ENCODE data around the gene TTLL12. TPM values are rescaled to one million over a fixed set of nuclear protein-coding genes. Genes with fewer than 3 reads are reported as not detected.

Gene TTLL12
- total RNA-seq, 2 experiments from 2014 or later: 66.5 to 71.5 TPM

- Histone ChIP-seq H3K4me3 (ENCODE audit: low read depth, low read length, poor library complexity, severe bottlenecking) (no peak overlapping the region), H3K79me2 (ENCODE audit: insufficient read depth, low read depth, low read length) (no peaks in the 10 kb centered on the region), H3K27ac (ENCODE audit: low read depth, low read length, poor library complexity, severe bottlenecking) (no peak overlapping the region), H3K9me2 (ENCODE audit: insufficient read depth, low read length) (no peaks in the 10 kb centered on the region), H2AFZ (ENCODE audit: low read length) (no peak overlapping the region), H3K9me3 (ENCODE audit: low read length) (no peaks in the 10 kb centered on the region), H3K4me2 (ENCODE audit: low read length) (no peak overlapping the region), H3K36me3 (ENCODE audit: insufficient read depth, low read length) (peaks cover 38% of the 10 kb centered on the region), H4K20me1 (ENCODE audit: insufficient read depth, low read length) (no peaks in the 10 kb centered on the region), H3K4me1 (ENCODE audit: insufficient read depth, low read length, poor library complexity, severe bottlenecking) (no peaks in the 10 kb centered on the region)
- BruUV-seq (replicated peaks): no TSS peak
- ChIA-PET POLR2A (no interaction called here), CTCF (ENCODE audit: unreplicated experiment) (no interaction called here)
- DNase-seq (ENCODE audit: low spot score): no peak
- intact Hi-C loops (cut with micrococcal nuclease; ENCODE audit: unreplicated experiment): no loop called here
- TF ChIP-seq, protein P1, sequence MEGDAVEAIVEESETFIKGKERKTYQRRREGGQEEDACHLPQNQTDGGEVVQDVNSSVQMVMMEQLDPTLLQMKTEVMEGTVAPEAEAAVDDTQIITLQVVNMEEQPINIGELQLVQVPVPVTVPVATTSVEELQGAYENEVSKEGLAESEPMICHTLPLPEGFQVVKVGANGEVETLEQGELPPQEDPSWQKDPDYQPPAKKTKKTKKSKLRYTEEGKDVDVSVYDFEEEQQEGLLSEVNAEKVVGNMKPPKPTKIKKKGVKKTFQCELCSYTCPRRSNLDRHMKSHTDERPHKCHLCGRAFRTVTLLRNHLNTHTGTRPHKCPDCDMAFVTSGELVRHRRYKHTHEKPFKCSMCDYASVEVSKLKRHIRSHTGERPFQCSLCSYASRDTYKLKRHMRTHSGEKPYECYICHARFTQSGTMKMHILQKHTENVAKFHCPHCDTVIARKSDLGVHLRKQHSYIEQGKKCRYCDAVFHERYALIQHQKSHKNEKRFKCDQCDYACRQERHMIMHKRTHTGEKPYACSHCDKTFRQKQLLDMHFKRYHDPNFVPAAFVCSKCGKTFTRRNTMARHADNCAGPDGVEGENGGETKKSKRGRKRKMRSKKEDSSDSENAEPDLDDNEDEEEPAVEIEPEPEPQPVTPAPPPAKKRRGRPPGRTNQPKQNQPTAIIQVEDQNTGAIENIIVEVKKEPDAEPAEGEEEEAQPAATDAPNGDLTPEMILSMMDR (conservative IDR thresholded peaks at IDR 0.05; ENCODE audit: low read length): no peak
- no peak for TF ChIP-seq EZH2phosphoT487 (IDR thresholded peaks at IDR 0.05; ENCODE audit: borderline replicate concordance, low read depth, low read length)
Measured at GRCh38 chr22:43166132-43166930, 20.6 kb downstream of the TTLL12 start.

GRCh38 chr22:43164636-43165035 is 22.3 kb downstream of the TTLL12 start:
- Histone ChIP-seq H2AFZ (ENCODE audit: low read length) (no peak overlapping the region), H4K20me1 (ENCODE audit: insufficient read depth, low read length) (no peaks in the 10 kb centered on the region), H3K27ac (ENCODE audit: low read depth, low read length, poor library complexity, severe bottlenecking) (no peak overlapping the region), H3K79me2 (ENCODE audit: insufficient read depth, low read depth, low read length) (no peaks in the 10 kb centered on the region), H3K4me3 (ENCODE audit: low read depth, low read length, poor library complexity, severe bottlenecking) (no peak overlapping the region), H3K9me2 (ENCODE audit: insufficient read depth, low read length) (no peaks in the 10 kb centered on the region), H3K4me1 (ENCODE audit: insufficient read depth, low read length, poor library complexity, severe bottlenecking) (no peaks in the 10 kb centered on the region), H3K4me2 (ENCODE audit: low read length) (no peak overlapping the region), H3K36me3 (ENCODE audit: insufficient read depth, low read length) (peaks cover 22% of the 10 kb centered on the region), H3K9me3 (ENCODE audit: low read length) (no peaks in the 10 kb centered on the region)
- ChIA-PET CTCF (ENCODE audit: unreplicated experiment) (interaction anchor here (0.7 kb wide), 1 partner anchor 330 kb away, joined by 3 read pairs; no protein-coding TSS in a partner anchor), POLR2A (no interaction called here)
- intact Hi-C loops (cut with micrococcal nuclease; ENCODE audit: unreplicated experiment): no loop called here
- DNase-seq (ENCODE audit: low spot score): no peak
- TF ChIP-seq EZH2phosphoT487 (IDR thresholded peaks at IDR 0.05; ENCODE audit: borderline replicate concordance, low read depth, low read length): no peak
- TF ChIP-seq, protein P1 (conservative IDR thresholded peaks at IDR 0.05; ENCODE audit: low read length): no peak
- no TSS peak for BruUV-seq (replicated peaks)

- intact Hi-C loops (cut with micrococcal nuclease; ENCODE audit: unreplicated experiment): no loop called here
- H3K9me3 ChIP-seq (ENCODE audit: low read length): no peaks in the 10 kb centered on the region
- H3K27ac ChIP-seq (ENCODE audit: low read depth, low read length, poor library complexity, severe bottlenecking): no peak overlapping the region
- no peaks in the 10 kb centered on the region for H3K4me1 ChIP-seq (ENCODE audit: insufficient read depth, low read length, poor library complexity, severe bottlenecking)
- H3K4me3 ChIP-seq (ENCODE audit: low read depth, low read length, poor library complexity, severe bottlenecking): no peak overlapping the region
- H3K36me3 ChIP-seq (ENCODE audit: insufficient read depth, low read length): peaks cover 8% of the 10 kb centered on the region; the same call in 1 of the 2 replicates
- POLR2A ChIA-PET: interaction anchor here (0.6 kb wide), 1 partner anchor 1233 kb away, joined by 4 read pairs; no protein-coding TSS in a partner anchor
- DNase-seq (ENCODE audit: low spot score): no peak
- H4K20me1 ChIP-seq (ENCODE audit: insufficient read depth, low read length): no peaks in the 10 kb centered on the region
- CTCF ChIA-PET (ENCODE audit: unreplicated experiment): no interaction called here
- H3K79me2 ChIP-seq (ENCODE audit: insufficient read depth, low read depth, low read length): no peaks in the 10 kb centered on the region
- no peaks in the 10 kb centered on the region for H3K9me2 ChIP-seq (ENCODE audit: insufficient read depth, low read length)
- TF ChIP-seq, protein P1 (conservative IDR thresholded peaks at IDR 0.05; ENCODE audit: low read length): no peak
- TF ChIP-seq EZH2phosphoT487 (IDR thresholded peaks at IDR 0.05; ENCODE audit: borderline replicate concordance, low read depth, low read length): no peak
- BruUV-seq (replicated peaks): no TSS peak
- H3K4me2 ChIP-seq (ENCODE audit: low read length): no peak overlapping the region
- H2AFZ ChIP-seq (ENCODE audit: low read length): no peak overlapping the region
Measured at GRCh38 chr22:43163241-43163795, 23.6 kb downstream of the TTLL12 start.

Measured in OCI-LY7 (cell line).